ENCODE data around the gene PADI2. TPM values are rescaled to one million over a fixed set of nuclear protein-coding genes. Genes with fewer than 3 reads are reported as not detected.

Gene PADI2
- total and polyA plus RNA-seq, 2 of the 8 experiments (the other 6 are each of a cell fraction or from before 2014, with no cell fraction given): 1.6 to 7.5 TPM

DNA sequence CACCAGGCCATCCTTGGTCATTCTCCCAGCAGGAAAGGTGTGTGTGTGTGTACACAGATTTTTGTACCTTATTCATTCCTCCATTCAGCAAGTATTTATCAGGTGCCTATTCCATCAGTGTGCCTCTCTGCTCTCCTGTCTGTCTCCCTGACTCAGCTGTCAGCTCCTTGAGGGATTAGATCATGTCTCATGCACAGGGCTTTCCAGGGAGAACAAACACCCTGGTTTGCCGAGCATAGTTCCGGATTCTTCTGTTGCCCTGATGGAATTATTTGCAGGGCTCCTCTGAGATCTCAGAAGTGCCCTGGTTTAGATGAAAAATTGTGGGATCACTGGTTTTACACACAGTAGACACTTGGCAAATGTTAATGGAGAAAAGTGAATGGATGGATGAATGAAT is 57.4 kb downstream of the PADI2 start:
- 90% methylated on average over 2 of the region's 2 CpGs; no CpG with 5 or more reads in 1 of the 2 experiments for WGBS, 2 experiments (ENCODE audit: extremely low coverage in 1 of 2, insufficient coverage in 1 of 2, insufficient read length in 1 of 2, insufficient replicate concordance in 2 of 2, low coverage in 1 of 2, low lambda C conversion rate in 2 of 2, missing lambda C conversion rate in 1 of 2)
- TF ChIP-seq CTBP2 (IDR thresholded peaks at IDR 0.05; ENCODE audit: borderline replicate concordance, insufficient read depth, insufficient read length, low read length) (no peak), RNF2 (IDR thresholded peaks at IDR 0.05; ENCODE audit: borderline replicate concordance, low read depth, low read length, missing control alignments, poor library complexity, severe bottlenecking) (no peak), TBP (IDR thresholded peaks at IDR 0.05; ENCODE audit: low read depth, low read length) (no peak), ASH2L (IDR thresholded peaks at IDR 0.05; ENCODE audit: low read length) (no peak), TAF1 (IDR thresholded peaks at IDR 0.05; ENCODE audit: low read depth, low read length) (no peak), SRF (IDR thresholded peaks at IDR 0.05; ENCODE audit: low read depth, low read length) (no peak)
- TF ChIP-seq, protein P1, sequence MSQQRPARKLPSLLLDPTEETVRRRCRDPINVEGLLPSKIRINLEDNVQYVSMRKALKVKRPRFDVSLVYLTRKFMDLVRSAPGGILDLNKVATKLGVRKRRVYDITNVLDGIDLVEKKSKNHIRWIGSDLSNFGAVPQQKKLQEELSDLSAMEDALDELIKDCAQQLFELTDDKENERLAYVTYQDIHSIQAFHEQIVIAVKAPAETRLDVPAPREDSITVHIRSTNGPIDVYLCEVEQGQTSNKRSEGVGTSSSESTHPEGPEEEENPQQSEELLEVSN (IDR thresholded peaks at IDR 0.05): no peak

More for the DNA sequence above, 57.4 kb downstream of the PADI2 start:
- no peak overlapping the region for H2BK15ac ChIP-seq (ENCODE audit: low read length)
- no peak overlapping the region for H2AK5ac ChIP-seq (ENCODE audit: low read depth, low read length)
- no peak overlapping the region for H2BK5ac ChIP-seq (ENCODE audit: low read depth, low read length)
- H4K91ac ChIP-seq (replicated peaks; ENCODE audit: insufficient read length, low read length): no peak overlapping the region
- H3K4me2 ChIP-seq (ENCODE audit: insufficient read depth in 1 of 2, low read depth in 2 of 2, low read length in 2 of 2): no peak overlapping the region
- POLR2A ChIA-PET (ENCODE audit: partially characterized antibody): no interaction called here
- no peak overlapping the region for H4K8ac ChIP-seq (ENCODE audit: extremely low read depth, insufficient read depth, low read length)
- no peaks in the 10 kb centered on the region for H3K36me3 ChIP-seq (ENCODE audit: control insufficient read depth in 2 of 4, insufficient read depth in 4 of 4, low read length in 3 of 4)
- no peak overlapping the region for H2AFZ ChIP-seq (ENCODE audit: low read length)
- H4K20me1 ChIP-seq (replicated peaks in 1 of 2; ENCODE audit: control insufficient read depth in 1 of 2, insufficient read depth in 2 of 2, low read length in 2 of 2): no peaks in the 10 kb centered on the region
- H3K4ac ChIP-seq (replicated peaks; ENCODE audit: insufficient read length, low read depth, low read length): no peak overlapping the region
- no peaks in the 10 kb centered on the region for H3K79me1 ChIP-seq (ENCODE audit: low read depth, low read length)
- no peak overlapping the region for H3K4me3 ChIP-seq (ENCODE audit: extremely low read depth in 1 of 4, insufficient read depth in 2 of 4, low read depth in 3 of 4, low read length in 4 of 4)
- CTCF ChIA-PET (ENCODE audit: partially characterized antibody): interaction anchor here (0.7 to 7.8 kb wide), 12 partner anchors 8 to 345 kb away, joined by 3 to 111 read pairs (median 6); partner anchors contain the start of gene PADI2
- no peak overlapping the region for H3K14ac ChIP-seq (ENCODE audit: insufficient read length)
- no peak overlapping the region for H3K27ac ChIP-seq (ENCODE audit: low read depth, low read length)
- peaks cover 4 to 9% (median 6%) of the 10 kb centered on the region in 4 experiments; a peak in 5 of 7 replicates for H3K4me1 ChIP-seq (replicated peaks in 1 of 4; ENCODE audit: control insufficient read depth in 3 of 4, insufficient read depth in 4 of 4, low read length in 3 of 4)
- no peaks in the 10 kb centered on the region for H3K23me2 ChIP-seq (ENCODE audit: low read depth, low read length)
- H3K23ac ChIP-seq (ENCODE audit: insufficient read length): no peak overlapping the region
- no peak overlapping the region for H2BK120ac ChIP-seq (replicated peaks; ENCODE audit: low read depth, low read length)
- no peaks in the 10 kb centered on the region for H3K9me3 ChIP-seq (ENCODE audit: insufficient read depth in 2 of 2, low read depth in 1 of 2, low read length in 1 of 2)
- no peaks in the 10 kb centered on the region for H3K79me2 ChIP-seq (ENCODE audit: control insufficient read depth in 1 of 2, insufficient read depth in 2 of 2, low read length in 2 of 2)
- H3K9ac ChIP-seq (replicated peaks in 1 of 4; ENCODE audit: extremely low read depth in 1 of 4, low read depth in 3 of 4, low read length in 3 of 4): no peak overlapping the region
- H2BK20ac ChIP-seq (ENCODE audit: low read length): no peak overlapping the region
- no peak for DNase-seq (ENCODE audit: low read depth in 1 of 2, low spot score in 2 of 2)
- no peak overlapping the region for H3K18ac ChIP-seq (ENCODE audit: extremely low read depth, low read length)
- no peaks in the 10 kb centered on the region for H3K27me3 ChIP-seq (replicated peaks in 1 of 4; ENCODE audit: control insufficient read depth in 3 of 4, extremely low read depth in 1 of 4, insufficient read depth in 3 of 4, low read length in 3 of 4)
- no peak for FAIRE-seq
- no peak overlapping the region for H3K56ac ChIP-seq (replicated peaks; ENCODE audit: insufficient read length, low read depth, low read length)
- no peak overlapping the region for H2BK12ac ChIP-seq (ENCODE audit: low read depth, low read length)
- H4K5ac ChIP-seq (ENCODE audit: insufficient read length, low read depth, low read length): no peak overlapping the region
